ENCODE data around the gene PRR13.

Gene PRR13

GRCh38 chr12:53452159-53453077, 10.9 kb downstream of the PRR13 start:
- peak; percentile 81 for DNase-seq

GRCh38 chr12:53453953-53454640, 12.6 kb downstream of the PRR13 start:
- no peak for DNase-seq
- Mint-ChIP-seq H3K27me3 (no peaks in the 10 kb centered on the region), H3K9me3 (no peaks in the 10 kb centered on the region), H3K27ac (peak overlapping the region; percentile 99), H3K4me3 (peak overlapping the region; percentile 99), H3K36me3 (peaks cover 52% of the 10 kb centered on the region), H3K4me1 (peaks cover 41% of the 10 kb centered on the region)
- CTCF ChIA-PET, result interaction anchor here (0.8 to 2.3 kb wide), 6 partner anchors 12 to 132 kb away, joined by 3 to 9 read pairs (median 4); partner anchors contain the start of gene AAAS

More at GRCh38 chr12:53452159-53453077, 10.9 kb downstream of the PRR13 start:
- Mint-ChIP-seq H3K36me3 (peaks cover 51% of the 10 kb centered on the region), H3K4me1 (peaks cover 41% of the 10 kb centered on the region), H3K4me3 (peak overlapping the region; percentile 99), H3K27ac (peak overlapping the region; percentile 99), H3K27me3 (no peaks in the 10 kb centered on the region), H3K9me3 (no peaks in the 10 kb centered on the region)
- CTCF ChIA-PET, result interaction anchor here (0.6 to 1.2 kb wide), 2 partner anchors 14 to 126 kb away, joined by 3 read pairs; no protein-coding TSS in a partner anchor

GRCh38 chr12:53454707-53455106, 13.2 kb downstream of the PRR13 start:
- no peak overlapping the region for H3K27ac Mint-ChIP-seq
- no peaks in the 10 kb centered on the region for H3K9me3 Mint-ChIP-seq
- peaks cover 43% of the 10 kb centered on the region for H3K4me1 Mint-ChIP-seq
- peaks cover 56% of the 10 kb centered on the region for H3K36me3 Mint-ChIP-seq
- CTCF ChIA-PET, result interaction anchor here (0.7 to 2.3 kb wide), 6 partner anchors 19 to 133 kb away, joined by 3 to 9 read pairs (median 4); partner anchors contain the start of gene AAAS
- DNase-seq, result no peak
- no peaks in the 10 kb centered on the region for H3K27me3 Mint-ChIP-seq
- H3K4me3 Mint-ChIP-seq, result peak overlapping the region; percentile 99

DNA sequence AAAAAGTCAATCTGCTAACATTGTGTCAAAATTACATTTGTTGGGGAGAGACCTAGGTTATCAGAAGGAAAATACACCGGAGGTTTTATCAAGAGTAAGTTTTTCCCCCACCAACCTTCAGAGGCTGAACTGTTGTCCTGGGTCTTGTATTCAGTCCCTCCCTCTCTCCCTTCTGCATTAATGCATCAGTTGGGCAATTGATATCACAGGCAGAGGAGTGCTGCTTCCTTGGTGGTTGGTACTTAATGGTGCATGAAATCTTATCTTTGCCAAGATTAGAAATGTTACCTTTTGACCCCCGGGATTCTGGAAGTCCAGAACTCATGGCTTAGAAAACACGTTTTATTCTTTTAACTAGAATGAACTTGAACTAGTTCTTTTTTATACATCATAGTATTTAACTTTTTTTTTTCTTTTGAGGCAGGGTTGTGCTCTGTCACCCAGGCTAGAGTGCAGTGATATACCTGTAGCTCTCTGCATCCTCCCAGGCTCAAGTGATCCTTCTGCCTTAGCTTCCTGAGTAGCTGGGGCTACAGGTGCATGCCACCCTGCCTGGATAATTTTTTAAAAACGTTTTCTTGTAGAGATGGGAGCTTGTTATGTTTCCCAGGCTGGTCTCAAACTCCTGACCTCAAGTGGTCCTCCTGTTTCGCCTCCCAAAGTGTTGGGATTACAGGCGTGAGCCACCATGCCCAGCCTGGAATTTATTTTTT, 15.3 kb downstream of the PRR13 start:
- H3K27ac Mint-ChIP-seq, result no peak overlapping the region
- CTCF ChIA-PET, result interaction anchor here (0.9 kb wide), 1 partner anchor 52 kb away, joined by 3 read pairs; no protein-coding TSS in a partner anchor
- no peak overlapping the region for H3K4me3 Mint-ChIP-seq
- DNase-seq, result no peak
- peaks cover 43% of the 10 kb centered on the region for H3K4me1 Mint-ChIP-seq
- peaks cover 74% of the 10 kb centered on the region for H3K36me3 Mint-ChIP-seq
- no peaks in the 10 kb centered on the region for H3K27me3 Mint-ChIP-seq
- H3K9me3 Mint-ChIP-seq, result no peaks in the 10 kb centered on the region

DNA sequence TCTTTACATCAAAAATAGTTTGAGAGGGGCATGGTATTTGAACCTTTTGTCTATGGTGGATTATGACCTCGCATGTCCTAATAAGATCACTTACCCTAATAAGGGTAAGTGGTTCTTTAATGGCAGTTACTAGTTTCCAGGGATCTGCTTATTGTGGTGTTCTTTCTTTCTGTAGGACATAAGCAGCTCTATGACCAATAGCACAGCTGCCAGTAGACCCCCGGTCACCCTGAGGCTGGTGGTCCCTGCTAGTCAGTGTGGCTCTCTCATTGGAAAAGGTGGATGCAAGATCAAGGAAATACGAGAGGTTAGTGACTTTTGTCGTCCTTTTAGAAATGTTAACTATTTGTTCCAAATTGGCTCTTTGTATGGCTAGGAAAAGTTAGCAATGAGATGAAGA, 17.6 kb downstream of the PRR13 start:
- H3K4me3 Mint-ChIP-seq, result no peak overlapping the region
- H3K27me3 Mint-ChIP-seq, result no peaks in the 10 kb centered on the region
- CTCF ChIA-PET, result interaction anchor here (1.1 kb wide), 1 partner anchor 13 kb away, joined by 3 read pairs; no protein-coding TSS in a partner anchor
- H3K9me3 Mint-ChIP-seq, result no peaks in the 10 kb centered on the region
- no peak for DNase-seq
- H3K36me3 Mint-ChIP-seq, result peaks cover 81% of the 10 kb centered on the region
- peaks cover 38% of the 10 kb centered on the region for H3K4me1 Mint-ChIP-seq
- no peak overlapping the region for H3K27ac Mint-ChIP-seq

DNA sequence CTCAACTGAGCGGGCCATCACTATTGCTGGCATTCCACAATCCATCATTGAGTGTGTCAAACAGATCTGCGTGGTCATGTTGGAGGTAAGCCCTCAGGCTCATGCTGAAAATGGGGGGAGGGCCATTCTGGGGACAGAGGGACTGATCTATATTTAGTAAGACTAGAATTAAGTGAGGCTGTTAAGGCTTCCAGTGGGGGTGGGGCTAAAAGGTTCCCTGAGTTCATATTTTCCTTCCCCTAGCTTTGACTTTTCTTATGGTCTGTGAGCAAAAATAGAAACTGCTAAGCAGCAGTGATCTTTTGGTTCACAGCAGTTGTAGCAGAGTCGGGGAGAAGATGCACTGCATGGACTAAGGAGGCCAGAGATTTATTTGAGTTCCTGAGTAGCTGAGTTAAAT, 19.5 kb downstream of the PRR13 start:
- H3K4me3 Mint-ChIP-seq, result no peak overlapping the region
- no peak for DNase-seq
- H3K4me1 Mint-ChIP-seq, result peaks cover 23% of the 10 kb centered on the region
- H3K9me3 Mint-ChIP-seq, result no peaks in the 10 kb centered on the region
- no peak overlapping the region for H3K27ac Mint-ChIP-seq
- no peaks in the 10 kb centered on the region for H3K27me3 Mint-ChIP-seq
- CTCF ChIA-PET, result interaction anchor here (1.0 kb wide), 1 partner anchor 105 kb away, joined by 3 read pairs; no protein-coding TSS in a partner anchor
- peaks cover 79% of the 10 kb centered on the region for H3K36me3 Mint-ChIP-seq

DNA sequence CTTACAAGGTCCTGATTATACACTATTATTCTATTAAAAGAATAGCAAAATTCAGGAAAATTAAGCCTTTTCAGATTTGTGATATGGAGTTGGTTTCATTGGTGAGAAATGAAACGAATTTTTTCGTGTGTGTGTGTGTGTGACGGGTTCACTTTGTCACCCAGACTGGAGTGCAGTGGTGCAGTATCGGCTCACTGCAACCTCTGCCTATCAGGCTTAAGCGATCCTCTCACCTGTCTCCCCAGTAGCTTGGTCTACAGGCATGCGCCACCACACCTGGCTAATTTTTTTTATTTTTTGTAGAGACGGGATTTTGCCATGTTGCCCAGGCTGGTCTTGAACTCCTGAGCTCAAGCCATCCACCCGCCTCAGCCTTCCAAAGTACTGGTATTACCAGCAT, 20.1 kb downstream of the PRR13 start:
- Mint-ChIP-seq H3K9me3 (no peaks in the 10 kb centered on the region), H3K27me3 (no peaks in the 10 kb centered on the region), H3K36me3 (peaks cover 82% of the 10 kb centered on the region), H3K27ac (no peak overlapping the region), H3K4me1 (peaks cover 23% of the 10 kb centered on the region), H3K4me3 (no peak overlapping the region)
- CTCF ChIA-PET, result interaction anchor here (0.8 to 1.0 kb wide), 2 partner anchors 11 to 106 kb away, joined by 3 to 4 read pairs; no protein-coding TSS in a partner anchor
- DNase-seq, result no peak

- peaks cover 87% of the 10 kb centered on the region for H3K36me3 Mint-ChIP-seq
- H3K9me3 Mint-ChIP-seq, result no peaks in the 10 kb centered on the region
- no peak overlapping the region for H3K4me3 Mint-ChIP-seq
- H3K4me1 Mint-ChIP-seq, result peaks cover 23% of the 10 kb centered on the region
- no peaks in the 10 kb centered on the region for H3K27me3 Mint-ChIP-seq
- no peak overlapping the region for H3K27ac Mint-ChIP-seq
- CTCF ChIA-PET, result no interaction called here
- no peak for DNase-seq
These were observed 21.4 kb downstream of the PRR13 start for GRCh38 chr12:53462935-53463334.

DNA sequence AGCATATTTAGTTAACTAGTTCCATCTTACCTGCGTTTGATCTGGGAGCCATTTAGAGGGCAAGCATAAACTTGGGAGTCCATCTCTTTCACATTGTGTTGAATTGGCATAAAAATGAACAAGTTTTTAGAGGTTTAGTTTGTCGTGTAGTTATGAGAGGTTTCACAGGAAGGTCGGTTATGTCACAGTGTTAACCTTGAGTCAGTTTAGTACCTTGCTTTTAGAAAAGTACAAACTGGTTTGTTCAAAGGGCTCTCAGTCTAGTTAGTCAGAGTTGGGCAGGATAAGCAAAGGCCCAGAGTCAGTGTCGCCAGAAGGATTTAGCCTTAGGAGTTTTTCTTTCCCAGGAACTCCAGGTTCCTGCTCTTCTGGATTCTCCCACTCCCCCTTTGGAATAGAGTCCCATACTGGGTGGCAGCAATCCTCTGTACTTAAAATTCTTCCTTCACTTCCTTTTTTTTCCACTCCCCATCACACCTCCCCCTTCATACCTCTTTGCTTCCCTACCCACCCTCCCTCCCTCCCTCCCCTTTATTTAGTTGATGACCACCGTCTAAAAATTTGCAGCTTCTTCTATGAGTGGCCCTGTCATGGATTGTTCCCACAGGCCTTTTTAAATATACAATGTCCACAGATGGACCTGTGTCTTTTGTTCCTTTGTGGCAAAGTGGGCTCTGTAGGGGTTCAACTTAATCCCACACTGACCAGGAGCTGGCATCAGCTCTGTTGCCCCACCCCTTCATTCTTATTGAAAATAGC, 22.4 kb downstream of the PRR13 start:
- H3K4me3 Mint-ChIP-seq, result no peak overlapping the region
- H3K36me3 Mint-ChIP-seq, result peaks cover 86% of the 10 kb centered on the region
- no peak for DNase-seq
- no peak overlapping the region for H3K27ac Mint-ChIP-seq
- peaks cover 22% of the 10 kb centered on the region for H3K4me1 Mint-ChIP-seq
- CTCF ChIA-PET, result interaction anchor here (1.0 to 1.5 kb wide), 3 partner anchors 12 to 45 kb away, joined by 3 to 9 read pairs (median 4); no protein-coding TSS in a partner anchor
- no peaks in the 10 kb centered on the region for H3K9me3 Mint-ChIP-seq
- H3K27me3 Mint-ChIP-seq, result no peaks in the 10 kb centered on the region

DNA sequence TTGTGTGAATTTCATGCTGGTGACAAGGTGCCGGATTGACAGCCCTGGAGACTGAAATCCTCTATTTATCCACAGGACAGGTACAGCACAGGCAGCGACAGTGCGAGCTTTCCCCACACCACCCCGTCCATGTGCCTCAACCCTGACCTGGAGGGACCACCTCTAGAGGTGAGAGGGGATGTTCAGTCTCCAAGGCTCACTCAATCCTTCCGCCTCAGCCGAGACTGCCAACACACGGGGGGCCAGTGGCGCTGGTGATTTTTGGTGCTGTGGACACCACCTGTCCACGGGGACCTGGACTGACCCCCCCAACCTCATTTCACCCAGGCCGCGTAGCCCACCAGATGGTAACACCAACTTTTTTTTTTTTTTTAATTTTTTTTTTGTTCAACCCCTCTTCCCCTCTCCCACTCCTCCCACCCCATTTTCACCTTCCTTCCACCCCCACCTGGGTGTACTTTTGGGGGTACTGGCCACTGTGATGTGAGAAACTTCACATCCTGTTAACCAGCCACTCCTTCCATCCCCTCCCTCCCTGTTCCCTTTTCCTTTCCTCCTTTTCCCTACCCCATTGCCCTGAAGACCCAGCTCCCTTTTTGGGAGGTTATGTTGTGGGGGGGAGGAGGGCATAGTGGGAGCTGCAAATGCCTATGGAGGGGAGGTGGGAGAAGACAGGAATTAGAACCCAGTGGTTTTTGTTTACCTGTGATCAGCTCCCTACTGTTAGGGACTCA, 23.3 kb downstream of the PRR13 start:
- CTCF ChIA-PET, result interaction anchor here (1.0 to 1.5 kb wide), 3 partner anchors 11 to 44 kb away, joined by 3 to 9 read pairs (median 4); no protein-coding TSS in a partner anchor
- Mint-ChIP-seq H3K4me1 (peaks cover 17% of the 10 kb centered on the region), H3K27me3 (no peaks in the 10 kb centered on the region), H3K36me3 (peaks cover 80% of the 10 kb centered on the region), H3K27ac (no peak overlapping the region), H3K4me3 (no peak overlapping the region), H3K9me3 (no peaks in the 10 kb centered on the region)
- DNase-seq, result no peak

DNA sequence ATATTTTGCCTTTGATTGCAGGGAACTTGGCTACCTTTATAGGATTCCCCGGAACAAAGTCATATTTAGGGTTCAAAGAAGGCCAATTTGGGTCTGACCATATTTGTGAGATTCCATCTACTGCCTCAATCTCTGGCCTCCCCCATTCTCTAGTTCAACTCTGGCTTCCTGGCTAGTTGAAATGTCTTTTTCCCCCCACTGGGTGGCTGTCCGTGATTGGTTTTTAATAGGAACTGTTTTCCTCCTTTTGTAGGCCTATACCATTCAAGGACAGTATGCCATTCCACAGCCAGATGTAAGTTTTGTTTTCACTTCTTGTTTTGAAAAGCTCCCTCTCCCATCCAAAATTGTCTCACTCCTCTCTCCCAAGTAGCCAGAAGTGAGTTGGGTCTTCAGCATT, 24.1 kb downstream of the PRR13 start:
- Mint-ChIP-seq H3K9me3 (no peaks in the 10 kb centered on the region), H3K27me3 (no peaks in the 10 kb centered on the region), H3K36me3 (peaks cover 77% of the 10 kb centered on the region), H3K27ac (no peak overlapping the region), H3K4me1 (peaks cover 14% of the 10 kb centered on the region), H3K4me3 (no peak overlapping the region)
- CTCF ChIA-PET, result interaction anchor here (0.8 kb wide), 1 partner anchor 12 kb away, joined by 3 read pairs; no protein-coding TSS in a partner anchor
- DNase-seq, result no peak

DNA sequence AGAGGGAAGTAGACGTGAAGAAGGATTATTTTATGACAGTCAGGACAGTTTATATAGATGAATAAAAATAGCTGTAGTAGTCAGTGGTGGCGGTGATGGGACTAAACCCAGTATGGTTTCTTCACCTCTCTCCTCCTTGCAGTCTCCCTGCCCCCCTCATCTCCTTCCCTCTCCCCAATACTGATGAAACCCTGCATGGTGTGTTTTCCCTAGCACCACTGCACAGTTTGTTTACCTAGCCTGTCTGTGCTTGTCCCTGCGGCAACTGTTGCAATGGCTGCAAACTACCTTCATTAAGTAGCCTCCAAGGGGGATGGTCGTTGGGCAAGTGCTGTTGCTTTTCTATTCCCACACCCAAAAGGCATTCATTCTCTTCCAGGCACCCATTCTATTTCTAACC, 25.1 kb downstream of the PRR13 start:
- H3K4me3 Mint-ChIP-seq, result no peak overlapping the region
- peaks cover 75% of the 10 kb centered on the region for H3K36me3 Mint-ChIP-seq
- H3K27ac Mint-ChIP-seq, result no peak overlapping the region
- peaks cover 14% of the 10 kb centered on the region for H3K4me1 Mint-ChIP-seq
- CTCF ChIA-PET, result interaction anchor here (0.8 kb wide), 1 partner anchor 13 kb away, joined by 3 read pairs; no protein-coding TSS in a partner anchor
- no peaks in the 10 kb centered on the region for H3K27me3 Mint-ChIP-seq
- DNase-seq, result no peak
- no peaks in the 10 kb centered on the region for H3K9me3 Mint-ChIP-seq

Data from activated naive CD4-positive, alpha-beta T cell treated with anti-CD3 and anti-CD28 coated beads, Interleukin-2, amount 10 ng/mL, durations not matched to agents 7 days and 5 days (primary cell).